ENCODE data around the gene TES. TPM values are rescaled to one million over a fixed set of nuclear protein-coding genes. Genes with fewer than 3 reads are reported as not detected.
"Not testable (repeated sequence)": the region's sequence is repeated elsewhere in the genome, so short reads cannot be mapped to it uniquely, and the experiment has no call there.

Gene TES
- total RNA-seq, 1 experiment from 2014 or later, result 120 TPM

- ATAC-seq (peak; percentile 75), DNase-seq (peak; percentile 76)
- Histone ChIP-seq H3F3A (ENCODE audit: low read length, unreplicated experiment) (no peaks in the 10 kb centered on the region), H3K9me2 (replicated peaks; ENCODE audit: low read length) (no peaks in the 10 kb centered on the region), H3K27me3 (ENCODE audit: low read length) (no peaks in the 10 kb centered on the region), H3K79me2 (ENCODE audit: low read length) (no peaks in the 10 kb centered on the region), H3K9me3 (ENCODE audit: low read length) (no peaks in the 10 kb centered on the region), H3K4me3 (ENCODE audit: low read length) (peak overlapping the region; percentile 48), H3K4me2 (ENCODE audit: low read length) (peak overlapping the region; percentile 77), H3K36me3 (ENCODE audit: low read depth, low read length) (no peaks in the 10 kb centered on the region), H3K9ac (ENCODE audit: low read length) (peak overlapping the region; percentile 35; the same call in 1 of the 2 replicates), H2AFZ (ENCODE audit: low read length) (no peak overlapping the region), H3K27ac (ENCODE audit: low read length) (peak overlapping the region; percentile 55), H4K20me1 (ENCODE audit: low read length) (no peaks in the 10 kb centered on the region), H3K4me1 (ENCODE audit: insufficient read depth, low read length) (peaks cover 35% of the 10 kb centered on the region)
- no TSS peak for BruUV-seq (replicated peaks)
- CTCF ChIA-PET, result interaction anchor here (0.5 to 1.6 kb wide), 12 partner anchors 17 to 989 kb away, joined by 3 to 8 read pairs (median 4); partner anchors contain the start of gene MET
- intact Hi-C loops (cut with micrococcal nuclease), result loop anchor here (1.0 to 10.0 kb wide), 7 partner anchors 19 to 952 kb away; no protein-coding TSS in a partner anchor
- no peak for TF ChIP-seq CTCF (conservative IDR thresholded peaks at IDR 0.05; ENCODE audit: low read depth, low read length)
- TF ChIP-seq EZH2phosphoT487 (IDR thresholded peaks at IDR 0.05; ENCODE audit: borderline replicate concordance, low read length), result no peak
- no peak for TF ChIP-seq EZH2 (IDR thresholded peaks at IDR 0.05; ENCODE audit: low read length, unreplicated experiment)
- POLR2A ChIA-PET (ENCODE audit: unreplicated experiment), result interaction anchor here (0.6 kb wide), 2 partner anchors 300 to 356 kb away, joined by 3 read pairs; no protein-coding TSS in a partner anchor
Observed at GRCh38 chr7:116172353-116172752, 38.0 kb upstream of the TES start.

GRCh38 chr7:116173051-116174028 is 37.0 kb upstream of the TES start:
- CTCF ChIA-PET, result interaction anchor here (1.0 to 1.2 kb wide), 2 partner anchors 35 to 418 kb away, joined by 4 to 8 read pairs; no protein-coding TSS in a partner anchor
- Histone ChIP-seq H2AFZ (ENCODE audit: low read length) (no peak overlapping the region), H3K4me3 (ENCODE audit: low read length) (peak overlapping the region; percentile 48), H3K4me2 (ENCODE audit: low read length) (peak overlapping the region; percentile 77), H3K79me2 (ENCODE audit: low read length) (no peaks in the 10 kb centered on the region), H4K20me1 (ENCODE audit: low read length) (no peaks in the 10 kb centered on the region), H3K9me3 (ENCODE audit: low read length) (no peaks in the 10 kb centered on the region), H3K27me3 (ENCODE audit: low read length) (no peaks in the 10 kb centered on the region), H3K27ac (ENCODE audit: low read length) (peak overlapping the region; percentile 55), H3K9me2 (replicated peaks; ENCODE audit: low read length) (no peaks in the 10 kb centered on the region), H3F3A (ENCODE audit: low read length, unreplicated experiment) (no peaks in the 10 kb centered on the region), H3K9ac (ENCODE audit: low read length) (peak overlapping the region; percentile 35), H3K36me3 (ENCODE audit: low read depth, low read length) (no peaks in the 10 kb centered on the region), H3K4me1 (ENCODE audit: insufficient read depth, low read length) (peaks cover 35% of the 10 kb centered on the region)
- intact Hi-C loops (cut with micrococcal nuclease), result loop anchor here (1.0 to 10.0 kb wide), 7 partner anchors 63 to 951 kb away; no protein-coding TSS in a partner anchor
- TF ChIP-seq CTCF (conservative IDR thresholded peaks at IDR 0.05; ENCODE audit: low read depth, low read length) (peak; percentile 72), EZH2phosphoT487 (IDR thresholded peaks at IDR 0.05; ENCODE audit: borderline replicate concordance, low read length) (no peak)
- BruUV-seq (replicated peaks), result no TSS peak
- POLR2A ChIA-PET (ENCODE audit: unreplicated experiment), result interaction anchor here (0.6 kb wide), 2 partner anchors 355 to 815 kb away, joined by 3 read pairs; no protein-coding TSS in a partner anchor
- ATAC-seq (peak; percentile 37), DNase-seq (peak; percentile 83)

GRCh38 chr7:116175095-116175494 is 35.2 kb upstream of the TES start:
- H3K27me3 ChIP-seq (ENCODE audit: low read length); H4K20me1 ChIP-seq (ENCODE audit: low read length); H3K9me2 ChIP-seq (replicated peaks; ENCODE audit: low read length); H3K4me2 ChIP-seq (ENCODE audit: low read length); H2AFZ ChIP-seq (ENCODE audit: low read length); H3K9me3 ChIP-seq (ENCODE audit: low read length); H3K79me2 ChIP-seq (ENCODE audit: low read length); H3K27ac ChIP-seq (ENCODE audit: low read length); H3K36me3 ChIP-seq (ENCODE audit: low read depth, low read length); ATAC-seq; H3F3A ChIP-seq (ENCODE audit: low read length, unreplicated experiment); BruUV-seq (replicated peaks); POLR2A ChIA-PET (ENCODE audit: unreplicated experiment); DNase-seq; H3K4me3 ChIP-seq (ENCODE audit: low read length); H3K9ac ChIP-seq (ENCODE audit: low read length): not testable (repeated sequence)
- CTCF ChIA-PET, result interaction anchor here (0.6 kb wide), 1 partner anchor 39 kb away, joined by 3 read pairs; no protein-coding TSS in a partner anchor
- intact Hi-C loops (cut with micrococcal nuclease), result loop anchor here (10.0 kb wide), 1 partner anchor 950 kb away; no protein-coding TSS in a partner anchor
- peaks cover 23% of the 10 kb centered on the region for H3K4me1 ChIP-seq (ENCODE audit: insufficient read depth, low read length)
